HepG2 (cell line): ENCODE measurements around the gene NEURL3. TPM values are rescaled to one million over a fixed set of nuclear protein-coding genes. Genes with fewer than 3 reads are reported as not detected.

Experiments
- ARNTL ChIP-seq: sonication (generic); formaldehyde crosslinking; IDR thresholded peaks from 2 replicates; pipeline ENCODE4 v1.4.0; 2020; ENCODE audit warnings: mild to moderate bottlenecking, missing genetic modification reagents
- KDM5B ChIP-seq: sonication (generic); formaldehyde crosslinking; IDR thresholded peaks from 2 replicates; pipeline ENCODE4 v1.4.0; 2020; ENCODE audit warnings: missing genetic modification reagents, mild to moderate bottlenecking, borderline replicate concordance
- PRDM10 ChIP-seq: sonication (generic); formaldehyde crosslinking; IDR thresholded peaks from 2 replicates; pipeline ENCODE4 v1.4.0; 2020; ENCODE audit warnings: low read depth, missing genetic modification reagents
- RBFOX2 ChIP-seq: fragments of 200-400 bp; formaldehyde crosslinking; IDR thresholded peaks from 2 replicates; pipeline ENCODE4 v1.6.1; 2017; ENCODE audit warnings: low read depth, mild to moderate bottlenecking, low read length
- STAT6 ChIP-seq: sonication (generic); formaldehyde crosslinking; IDR thresholded peaks from 2 replicates; pipeline ENCODE4 v1.4.0; 2020; ENCODE audit warnings: missing genetic modification reagents, mild to moderate bottlenecking, borderline replicate concordance
- TARDBP ChIP-seq: sonication (generic); formaldehyde crosslinking; IDR thresholded peaks from 2 replicates; pipeline ENCODE4 v1.8.0; 2022; ENCODE audit warnings: mild to moderate bottlenecking, missing genetic modification reagents
- UBTF ChIP-seq: sonication (generic); formaldehyde crosslinking; IDR thresholded peaks from 2 replicates; pipeline ENCODE4 v1.4.0; 2020; ENCODE audit warnings: mild to moderate bottlenecking, missing genetic modification reagents
- ZNF275 ChIP-seq: sonication (generic); formaldehyde crosslinking; IDR thresholded peaks from 2 replicates; pipeline ENCODE4 v1.8.0; 2022; ENCODE audit warnings: missing genetic modification reagents, mild to moderate bottlenecking, inconsistent platforms, borderline replicate concordance
- ZNF44 ChIP-seq: sonication (generic); formaldehyde crosslinking; IDR thresholded peaks from 2 replicates; pipeline ENCODE4 v1.5.1; 2020; ENCODE audit warnings: mild to moderate bottlenecking, missing genetic modification reagents
- ZNF558 ChIP-seq: sonication (generic); formaldehyde crosslinking; IDR thresholded peaks from 2 replicates; pipeline ENCODE4 v1.9.0; 2022; ENCODE audit warnings: mild to moderate bottlenecking, missing genetic modification reagents, borderline replicate concordance
- polyA plus RNA-seq, 8 experiments: library from polyadenylated mRNA; depleted of rRNA in 3 of 8; stranded (reverse) in 7 of 8; unstranded in 1 of 8; fragments of >200 nt; fragmentation: Illumina TruSeq in 4 of 8; extraction: Trizol in 4 of 8; gene quantifications; 2 replicates each; pipeline versions ENCODE4 v1.2.1 to v1.2.3, GENCODE V29; 2011 to 2016; ENCODE audit warnings: low read depth in 4 of 8, missing spikeins in 1 of 8, mixed read lengths in 1 of 8; ENCODE audit not compliant: insufficient read depth in 1 of 8
- total RNA-seq, 5 experiments: library from RNA; depleted of rRNA; stranded (reverse); fragments of >200 nt; fragmentation: Illumina TruSeq; extraction: Trizol; gene quantifications; 2 replicates each; pipeline ENCODE4 v1.2.3, GENCODE V29; 2016; ENCODE audit warnings: low read depth in 1 of 5
- TF ChIP-seq, protein P1 (sequence below): sonication (generic); formaldehyde crosslinking; IDR thresholded peaks from 2 replicates; pipeline ENCODE4 v1.4.0; 2020; ENCODE audit warnings: mild to moderate bottlenecking, low read depth, missing genetic modification reagents
- TF ChIP-seq, protein P2 (sequence below): sonication (generic); formaldehyde crosslinking; IDR thresholded peaks from 2 replicates; pipeline ENCODE4 v1.5.0; 2020; ENCODE audit warnings: mild to moderate bottlenecking, missing genetic modification reagents, borderline replicate concordance

Gene NEURL3
- total and polyA plus RNA-seq, 2 of the 13 experiments (the other 11 are each of a cell fraction or from before 2014, with no cell fraction given), result 0.16 to 1.2 TPM

DNA sequence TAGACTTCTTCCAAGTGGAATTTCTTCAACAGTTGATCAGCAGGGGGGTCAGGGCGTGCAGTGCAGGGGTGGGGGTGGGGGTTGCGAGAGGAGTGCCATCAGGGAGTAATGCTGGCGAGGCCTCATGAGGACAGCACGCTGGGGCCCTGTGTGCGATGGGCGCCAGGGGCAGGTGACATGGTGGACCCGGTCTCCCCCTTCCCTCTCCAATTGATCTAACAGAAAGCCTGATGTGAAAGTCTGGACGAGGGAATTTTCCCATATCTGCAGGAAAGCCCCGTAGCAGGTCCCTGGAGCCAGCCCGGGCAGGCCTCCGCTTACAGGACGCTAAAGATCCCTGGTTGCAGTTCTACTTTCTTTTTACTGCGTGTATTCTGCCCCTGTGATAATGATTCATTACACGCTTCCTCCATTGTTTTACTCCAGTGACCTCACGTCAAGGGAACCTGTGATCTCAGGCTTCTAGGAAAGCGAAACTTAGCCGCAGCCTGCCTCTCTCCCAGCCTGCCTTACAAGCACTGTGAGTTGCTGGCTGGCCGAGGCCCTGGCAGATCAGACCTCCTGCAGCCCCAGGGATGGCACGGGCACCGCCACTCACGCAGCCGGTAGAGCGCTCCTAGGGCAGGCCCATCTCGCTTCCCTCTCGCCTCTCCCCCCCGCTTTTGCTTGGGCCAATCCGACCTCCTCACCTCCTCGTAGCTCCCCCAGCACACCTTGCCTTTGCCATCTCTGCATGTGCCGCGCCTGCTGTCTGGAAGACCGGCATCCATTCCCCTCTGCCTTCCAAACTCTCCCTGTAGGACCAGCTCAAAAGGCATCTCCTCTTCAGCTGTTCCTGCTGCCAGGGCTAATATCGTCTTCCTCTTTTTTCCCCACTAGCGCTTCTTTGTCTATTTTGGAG, 19.2 kb downstream of the NEURL3 start (continued):
- TF ChIP-seq, protein P1, sequence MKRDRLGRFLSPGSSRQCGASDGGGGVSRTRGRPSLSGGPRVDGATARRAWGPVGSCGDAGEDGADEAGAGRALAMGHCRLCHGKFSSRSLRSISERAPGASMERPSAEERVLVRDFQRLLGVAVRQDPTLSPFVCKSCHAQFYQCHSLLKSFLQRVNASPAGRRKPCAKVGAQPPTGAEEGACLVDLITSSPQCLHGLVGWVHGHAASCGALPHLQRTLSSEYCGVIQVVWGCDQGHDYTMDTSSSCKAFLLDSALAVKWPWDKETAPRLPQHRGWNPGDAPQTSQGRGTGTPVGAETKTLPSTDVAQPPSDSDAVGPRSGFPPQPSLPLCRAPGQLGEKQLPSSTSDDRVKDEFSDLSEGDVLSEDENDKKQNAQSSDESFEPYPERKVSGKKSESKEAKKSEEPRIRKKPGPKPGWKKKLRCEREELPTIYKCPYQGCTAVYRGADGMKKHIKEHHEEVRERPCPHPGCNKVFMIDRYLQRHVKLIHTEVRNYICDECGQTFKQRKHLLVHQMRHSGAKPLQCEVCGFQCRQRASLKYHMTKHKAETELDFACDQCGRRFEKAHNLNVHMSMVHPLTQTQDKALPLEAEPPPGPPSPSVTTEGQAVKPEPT (CRISPR knock-in tag), result 0 out of 2 replicates have a peak, but pooled peaks have one; percentile 57
- 0 out of 2 replicates have a peak, but pooled peaks have one; percentile 65 for TF ChIP-seq PRDM10 (CRISPR knock-in tag)
- no peak for TF ChIP-seq TARDBP (CRISPR knock-in tag)
- no peak for TF ChIP-seq ZNF275
- TF ChIP-seq, protein P2, sequence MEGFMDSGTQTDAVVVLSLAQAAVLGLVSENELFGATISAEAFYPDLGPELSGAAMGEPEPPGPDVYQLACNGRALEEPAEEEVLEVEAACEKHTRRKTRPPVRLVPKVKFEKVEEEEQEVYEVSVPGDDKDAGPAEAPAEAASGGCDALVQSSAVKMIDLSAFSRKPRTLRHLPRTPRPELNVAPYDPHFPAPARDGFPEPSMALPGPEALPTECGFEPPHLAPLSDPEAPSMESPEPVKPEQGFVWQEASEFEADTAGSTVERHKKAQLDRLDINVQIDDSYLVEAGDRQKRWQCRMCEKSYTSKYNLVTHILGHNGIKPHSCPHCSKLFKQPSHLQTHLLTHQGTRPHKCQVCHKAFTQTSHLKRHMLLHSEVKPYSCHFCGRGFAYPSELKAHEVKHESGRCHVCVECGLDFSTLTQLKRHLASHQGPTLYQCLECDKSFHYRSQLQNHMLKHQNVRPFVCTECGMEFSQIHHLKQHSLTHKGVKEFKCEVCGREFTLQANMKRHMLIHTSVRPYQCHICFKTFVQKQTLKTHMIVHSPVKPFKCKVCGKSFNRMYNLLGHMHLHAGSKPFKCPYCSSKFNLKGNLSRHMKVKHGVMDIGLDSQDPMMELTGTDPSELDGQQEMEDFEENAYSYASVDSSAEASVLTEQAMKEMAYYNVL, result no peak; the same call in 1 of the 2 replicates
- TF ChIP-seq ZNF44 (CRISPR knock-in tag), result no peak
- 0 out of 2 replicates have a peak, but pooled peaks have one; percentile 28 for TF ChIP-seq UBTF (CRISPR knock-in tag)
- TF ChIP-seq STAT6 (CRISPR knock-in tag), result no peak
- no peak for TF ChIP-seq ARNTL (CRISPR knock-in tag)
- peak; percentile 56; the same call in 1 of the 2 replicates for TF ChIP-seq KDM5B (CRISPR knock-in tag)
- TF ChIP-seq ZNF558 (CRISPR knock-in tag), result no peak
- TF ChIP-seq RBFOX2, result no peak
